Spleen (tissue), 11 donors: ENCODE data around the gene TMEM198. TPM values are rescaled to one million over a fixed set of nuclear protein-coding genes. Genes with fewer than 3 reads are reported as not detected.

Source experiments
- DNase-seq: peaks from one replicate; pipeline ENCODE4 v3.0.0-alpha.2; 2020
- H3K27ac ChIP-seq, 8 donors: fragments of 200-600 bp; sonication (generic) in 7 of 8; 1 replicate in 4 of 8; 2 replicates in 4 of 8; pipeline versions ENCODE4 v1.5.0 to v1.8.0; 2016 to 2021; ENCODE audit warnings: inconsistent platforms in 4 of 8, mild to moderate bottlenecking in 4 of 8, moderate library complexity in 1 of 8
- H3K27me3 ChIP-seq, 7 donors: fragments of 200-600 bp; sonication (generic) in 6 of 7; replicated peaks in 1 of 7; 1 replicate in 4 of 7; 2 replicates in 3 of 7; pipeline versions ENCODE4 v1.5.0 to v1.8.0; 2016 to 2021; ENCODE audit warnings: inconsistent platforms in 3 of 7, mild to moderate bottlenecking in 1 of 7
- H3K36me3 ChIP-seq, 6 donors: fragments of 200-600 bp; sonication (generic) in 5 of 6; 1 replicate in 4 of 6; 2 replicates in 2 of 6; pipeline versions ENCODE4 v1.5.0 to v1.8.0; 2016 to 2021; ENCODE audit warnings: inconsistent platforms in 2 of 6
- H3K4me1 ChIP-seq, 6 donors: fragments of 200-600 bp; sonication (generic) in 5 of 6; 1 replicate in 3 of 6; 2 replicates in 3 of 6; pipeline versions ENCODE4 v1.5.0 to v1.8.0; 2016 to 2021; ENCODE audit warnings: inconsistent platforms in 3 of 6
- H3K4me3 ChIP-seq, 8 donors: fragments of 200-600 bp; sonication (generic) in 7 of 8; 1 replicate in 4 of 8; 2 replicates in 4 of 8; pipeline versions ENCODE4 v1.5.0 to v1.8.0; 2016 to 2021; ENCODE audit warnings: inconsistent platforms in 4 of 8, mild to moderate bottlenecking in 4 of 8, moderate library complexity in 2 of 8
- H3K9me3 ChIP-seq, 8 donors: fragments of 200-600 bp; sonication (generic) in 7 of 8; 1 replicate in 4 of 8; 2 replicates in 4 of 8; pipeline versions ENCODE4 v1.5.0 to v1.8.0; 2016 to 2021; ENCODE audit warnings: inconsistent platforms in 4 of 8
- CTCF ChIP-seq, 11 experiments: fragments of 200-600 bp in 7 of 11; fragments of 450-650 bp in 4 of 11; sonication (generic) in 4 of 11; IDR thresholded peaks in 8 of 11; conservative IDR thresholded peaks in 3 of 11; 1 replicate in 7 of 11; 2 replicates in 4 of 11; pipeline versions ENCODE4 v1.4.0 to v1.8.0; 2016 to 2021; ENCODE audit warnings: antibody characterized with exemption in 11 of 11, inconsistent platforms in 4 of 11, mild to moderate bottlenecking in 1 of 11
- POLR2A ChIP-seq, 3 donors: fragments of 450-650 bp; IDR thresholded peaks; one replicate each; pipeline ENCODE4 v1.5.1; 2017; ENCODE audit warnings: antibody characterized with exemption in 3 of 3, mild to moderate bottlenecking in 1 of 3
- POLR2AphosphoS5 ChIP-seq, 3 donors: sonication (generic); formaldehyde crosslinking; IDR thresholded peaks; one replicate each; pipeline ENCODE4 v1.5.1; 2017; ENCODE audit warnings: antibody characterized with exemption in 3 of 3
- WGBS, 5 donors: extraction: QIAGEN DNeasy Blood & Tissue Kit in 3 of 5; methylation state at CpG; one replicate each; pipeline versions ENCODE4 v1.1.5 to v1.1.7; 2013 to 2018; 5-methylcytosine and 5-hydroxymethylcytosine counted together
- intact Hi-C: fragments of 100-400 bp; cut with DNase I; formaldehyde crosslinking; loops from one replicate; pipeline ENCODE4 v1.15.0; 2023; ENCODE audit warnings: low total_unique reads
- polyA plus RNA-seq, 3 donors: library from polyadenylated mRNA; stranded (reverse); fragments of 200-250 nt; gene quantifications; one replicate each; pipeline ENCODE4 v1.2.1, GENCODE V29; 2013
- total RNA-seq, 7 donors: library from RNA; depleted of rRNA in 3 of 7; stranded (reverse); fragments of >200 nt in 3 of 7; fragmentation: NEBNext Ultra II Directional in 4 of 7; extraction: Animal tissue kit (Norgen Biotek cat#: 25700) in 4 of 7; gene quantifications; one replicate each; pipeline versions ENCODE4 v1.1.0 to v1.2.1, GENCODE V29; 2016 to 2021
- donor health status: healthy with polysubstance abuse.
- donor health status: DM: no; HTN: no; CAD: no; lungs with moderate emphysema.
- donor health status: DM: no; HTN: no; CAD: no.
- donor health status: Bipolar disorder and iron deficiency.
- donor health status: healthy.
- donor health status: DM: no; HTN: no; CAD: no.
- donor health status: DM: yes; HTN: yes; CAD: no.

TMEM198 gene
- total and polyA plus RNA-seq, 10 donors: 0.39 to 2.8 (median 1.3) TPM

- Histone ChIP-seq H3K4me1 (peaks cover 15 to 33% (median 27%) of the 10 kb centered on the region in 6 donors), H3K27ac (no peak overlapping the region), H3K36me3 (peaks cover 0 to 60% (median 44%) of the 10 kb centered on the region in 6 donors), H3K4me3 (no peak overlapping the region), H3K9me3 (no peaks in the 10 kb centered on the region), H3K27me3 (peaks cover 0 to 14% (median 10%) of the 10 kb centered on the region in 7 donors)
- TF ChIP-seq POLR2A (IDR thresholded peaks at IDR 0.05) (no peak), POLR2AphosphoS5 (IDR thresholded peaks at IDR 0.05) (no peak), CTCF (IDR thresholded peaks at IDR 0.05 in 8 of 11, conservative IDR thresholded peaks at IDR 0.05 in 3 of 11) (no peak)
- 92 to 97% (median 96%) methylated on average over 13 to 14 of the region's 14 CpGs for WGBS, 5 donors
- DNase-seq: no peak
- intact Hi-C loops: no loop called here
Measured at GRCh38 chr2:219501849-219502248, 42.0 kb upstream of the TMEM198 start.

DNA sequence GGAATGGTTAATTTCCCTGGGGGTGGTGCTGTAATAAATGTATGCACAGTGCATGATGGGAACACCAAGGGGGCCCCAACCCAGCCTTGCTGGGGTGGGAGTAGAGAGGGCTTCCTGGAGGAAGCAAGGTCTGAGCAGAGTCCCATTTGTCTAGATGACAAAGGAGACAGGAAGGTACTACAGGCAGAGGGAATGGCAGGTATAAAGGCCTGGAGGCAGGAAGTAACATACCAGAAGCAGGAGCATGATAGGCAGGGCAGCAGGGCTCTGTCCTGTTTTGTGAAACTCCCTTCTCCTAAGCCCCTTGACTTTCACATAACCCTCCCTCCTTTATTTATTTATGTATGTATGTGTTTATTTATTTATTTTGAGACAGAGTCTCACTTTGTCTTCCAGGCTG, 41.2 kb upstream of the TMEM198 start:
- no peak for TF ChIP-seq POLR2AphosphoS5 (IDR thresholded peaks at IDR 0.05)
- no peak for TF ChIP-seq POLR2A (IDR thresholded peaks at IDR 0.05)
- TF ChIP-seq CTCF (IDR thresholded peaks at IDR 0.05 in 8 of 11, conservative IDR thresholded peaks at IDR 0.05 in 3 of 11): no peak
- no peak for DNase-seq
- H3K27ac ChIP-seq: no peak overlapping the region
- no peaks in the 10 kb centered on the region for H3K9me3 ChIP-seq
- H3K4me1 ChIP-seq: peaks cover 7 to 26% (median 19%) of the 10 kb centered on the region in 6 donors
- H3K4me3 ChIP-seq: no peak overlapping the region
- intact Hi-C loops: no loop called here
- peaks cover 0 to 6% (median 2%) of the 10 kb centered on the region in 7 donors for H3K27me3 ChIP-seq
- peaks cover 0 to 67% (median 51%) of the 10 kb centered on the region in 6 donors for H3K36me3 ChIP-seq

DNA sequence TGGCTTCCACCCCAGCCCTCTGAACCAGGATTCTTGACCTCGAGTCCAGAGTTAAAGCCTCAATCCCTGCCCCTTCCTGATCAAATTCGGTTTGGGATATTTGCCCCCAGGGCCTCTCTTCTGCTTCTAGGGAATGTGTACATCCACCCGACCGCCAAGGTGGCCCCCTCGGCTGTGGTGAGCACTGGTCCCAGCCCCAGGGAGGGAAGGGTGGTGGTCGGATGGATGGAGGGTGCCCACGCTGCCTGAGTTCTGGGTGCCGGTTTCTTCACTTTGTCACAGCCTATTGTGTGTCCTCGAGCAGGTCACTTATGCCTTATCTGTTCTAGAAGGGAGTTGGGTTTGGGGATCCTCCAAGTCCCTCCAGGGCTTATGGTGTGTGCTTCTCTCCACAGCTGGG, 38.2 kb upstream of the TMEM198 start:
- WGBS, 5 donors: 87 to 98% (median 93%) methylated on average over 9 of the region's 9 CpGs
- TF ChIP-seq POLR2AphosphoS5 (IDR thresholded peaks at IDR 0.05) (no peak), POLR2A (IDR thresholded peaks at IDR 0.05) (no peak), CTCF (IDR thresholded peaks at IDR 0.05 in 8 of 11, conservative IDR thresholded peaks at IDR 0.05 in 3 of 11) (no peak)
- Histone ChIP-seq H3K4me3 (no peak overlapping the region), H3K36me3 (peaks cover 0 to 73% (median 54%) of the 10 kb centered on the region in 6 donors), H3K9me3 (no peaks in the 10 kb centered on the region), H3K4me1 (peaks cover 4 to 26% (median 18%) of the 10 kb centered on the region in 6 donors), H3K27ac (no peak overlapping the region), H3K27me3 (peaks cover 0 to 29% (median 17%) of the 10 kb centered on the region in 7 donors)
- no peak for DNase-seq
- intact Hi-C loops: no loop called here

DNA sequence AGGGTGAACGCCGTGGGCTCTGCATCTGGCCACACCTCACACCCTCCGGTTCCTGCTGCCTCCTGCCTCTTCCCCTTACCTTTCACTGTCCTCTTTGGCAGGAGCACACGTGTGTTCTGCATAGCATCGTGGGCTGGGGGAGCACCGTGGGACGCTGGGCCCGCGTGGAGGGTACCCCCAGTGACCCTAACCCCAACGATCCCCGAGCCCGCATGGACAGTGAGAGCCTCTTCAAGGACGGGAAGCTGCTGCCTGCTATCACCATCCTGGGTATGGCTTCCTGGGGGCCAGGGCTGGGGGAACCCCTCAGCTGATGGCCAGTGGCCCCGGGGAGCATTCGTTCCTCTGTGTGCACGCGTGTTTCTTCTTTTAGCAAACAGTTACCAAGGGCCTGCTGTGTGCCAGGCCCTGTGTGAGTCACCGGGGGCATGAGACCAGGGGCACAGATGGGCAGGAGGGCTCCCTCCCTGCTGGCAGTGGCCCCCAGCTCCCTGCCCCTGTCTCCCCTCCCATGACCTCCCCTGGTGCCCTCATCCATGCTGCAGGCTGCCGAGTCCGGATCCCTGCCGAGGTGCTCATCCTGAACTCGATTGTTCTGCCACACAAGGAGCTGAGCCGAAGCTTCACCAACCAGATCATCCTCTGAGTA, 37.6 kb upstream of the TMEM198 start:
- Histone ChIP-seq H3K9me3 (no peaks in the 10 kb centered on the region), H3K36me3 (peaks cover 0 to 69% (median 54%) of the 10 kb centered on the region in 6 donors), H3K4me3 (no peak overlapping the region), H3K27ac (no peak overlapping the region), H3K4me1 (peaks cover 4 to 27% (median 18%) of the 10 kb centered on the region in 6 donors), H3K27me3 (peaks cover 0 to 36% (median 24%) of the 10 kb centered on the region in 7 donors)
- no peak for TF ChIP-seq CTCF (IDR thresholded peaks at IDR 0.05 in 8 of 11, conservative IDR thresholded peaks at IDR 0.05 in 3 of 11)
- TF ChIP-seq POLR2AphosphoS5 (IDR thresholded peaks at IDR 0.05): no peak
- 88 to 92% (median 90%) methylated on average over 15 to 23 of the region's 23 CpGs for WGBS, 5 donors
- intact Hi-C loops: no loop called here
- DNase-seq: no peak
